HAP-1 (cell line): ENCODE measurements around the gene CLDND1.

ENCODE experiments used
- DNase-seq, 2 experiments: peaks; one replicate each; pipeline ENCODE4 v3.0.0-alpha.2; 2016 to 2020; ENCODE audit warnings: low spot score in 2 of 2
- H3K27me3 ChIP-seq: fragments of 250-450 bp; sonication (Bioruptor Pico); 2 replicates; pipeline ENCODE4 v1.5.1; 2020; ENCODE audit warnings: low read depth, mild to moderate bottlenecking, moderate library complexity
- H3K36me3 ChIP-seq: fragments of 250-450 bp; sonication (Bioruptor Pico); replicated peaks from 2 replicates; pipeline ENCODE4 v1.5.1; 2020; ENCODE audit warnings: mild to moderate bottlenecking
- H3K4me1 ChIP-seq: fragments of 250-450 bp; sonication (Bioruptor Pico); 2 replicates; pipeline ENCODE4 v1.5.1; 2020; ENCODE audit warnings: mild to moderate bottlenecking
- H3K4me3 ChIP-seq: fragments of 250-450 bp; sonication (Bioruptor Pico); 2 replicates; pipeline ENCODE4 v1.5.1; 2020; ENCODE audit warnings: mild to moderate bottlenecking, moderate library complexity
- H3K9me3 ChIP-seq: fragments of 250-450 bp; sonication (Bioruptor Pico); 2 replicates; pipeline ENCODE4 v1.5.1; 2020; ENCODE audit warnings: mild to moderate bottlenecking, moderate library complexity
- in situ Hi-C: fragments of 300-500 bp; cut with MboI; formaldehyde crosslinking; loops from 3 replicates; pipeline ENCODE4 v1.14.3; 2020; ENCODE audit warnings: low sequenced_read_pairs, inconsistent platforms, mixed read lengths

Gene CLDND1

DNA sequence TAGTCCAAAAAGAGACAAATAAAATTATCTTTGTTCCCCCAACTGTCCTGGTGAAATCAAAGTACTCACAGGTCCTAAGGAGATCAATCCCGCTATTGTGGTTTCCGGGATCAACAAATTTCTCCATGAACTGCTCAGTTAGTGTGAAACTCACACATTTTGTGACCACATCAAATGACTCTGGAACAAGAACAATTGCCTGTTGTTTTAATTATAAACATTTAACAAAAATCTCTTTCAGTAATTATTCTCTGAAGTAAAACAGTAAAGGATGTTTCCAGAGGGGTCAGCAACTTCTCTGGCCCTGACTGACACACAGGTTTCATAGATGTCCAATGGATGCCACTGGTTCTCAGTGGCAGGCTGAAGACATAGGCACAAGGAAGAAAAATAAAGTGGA is 3.9 kb downstream of the CLDND1 start:
- H3K9me3 ChIP-seq = no peaks in the 10 kb centered on the region
- H3K4me3 ChIP-seq = no peak overlapping the region
- peaks cover 28% of the 10 kb centered on the region for H3K36me3 ChIP-seq
- DNase-seq = no peak
- H3K27me3 ChIP-seq = no peaks in the 10 kb centered on the region
- H3K4me1 ChIP-seq = peaks cover 3% of the 10 kb centered on the region
- in situ Hi-C loops = no loop called here

DNA sequence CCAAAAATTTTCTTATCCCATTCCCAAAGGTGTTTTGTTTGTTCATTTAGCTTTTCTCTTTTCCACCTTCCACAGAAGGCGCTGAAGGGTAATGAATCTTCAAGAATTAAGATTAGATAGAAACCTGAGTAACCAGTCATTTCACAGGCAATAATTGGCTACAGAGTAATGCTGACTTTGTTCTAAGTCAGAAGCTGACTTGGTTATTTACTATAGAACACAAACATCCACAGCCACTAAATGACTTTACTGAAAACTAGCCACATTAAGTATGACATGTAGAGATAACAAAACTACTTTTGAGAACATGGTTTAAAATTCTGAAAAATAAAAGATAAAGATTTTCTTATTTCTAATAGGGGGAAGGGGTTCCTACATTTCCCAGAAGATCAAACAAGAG is 7.8 kb downstream of the CLDND1 start:
- H3K27me3 ChIP-seq = no peaks in the 10 kb centered on the region
- peaks cover 25% of the 10 kb centered on the region for H3K36me3 ChIP-seq
- no peak for DNase-seq
- no peaks in the 10 kb centered on the region; the same call in 1 of the 2 replicates for H3K4me1 ChIP-seq
- H3K9me3 ChIP-seq = no peaks in the 10 kb centered on the region
- in situ Hi-C loops = no loop called here
- H3K4me3 ChIP-seq = no peak overlapping the region

- no peaks in the 10 kb centered on the region; the same call in 1 of the 2 replicates for H3K4me1 ChIP-seq
- H3K9me3 ChIP-seq = no peaks in the 10 kb centered on the region
- DNase-seq = no peak
- in situ Hi-C loops = no loop called here
- no peak overlapping the region for H3K4me3 ChIP-seq
- H3K27me3 ChIP-seq = no peaks in the 10 kb centered on the region
- H3K36me3 ChIP-seq = peaks cover 18% of the 10 kb centered on the region
Measured at GRCh38 chr3:98513736-98514135, 9.0 kb downstream of the CLDND1 start.

- H3K4me1 ChIP-seq = no peaks in the 10 kb centered on the region; the same call in 1 of the 2 replicates
- DNase-seq = no peak
- H3K36me3 ChIP-seq = peaks cover 14% of the 10 kb centered on the region
- no peaks in the 10 kb centered on the region for H3K27me3 ChIP-seq
- H3K9me3 ChIP-seq = no peaks in the 10 kb centered on the region
- in situ Hi-C loops = no loop called here
- no peak overlapping the region for H3K4me3 ChIP-seq
Measured at GRCh38 chr3:98513091-98513511, 9.6 kb downstream of the CLDND1 start.

DNA sequence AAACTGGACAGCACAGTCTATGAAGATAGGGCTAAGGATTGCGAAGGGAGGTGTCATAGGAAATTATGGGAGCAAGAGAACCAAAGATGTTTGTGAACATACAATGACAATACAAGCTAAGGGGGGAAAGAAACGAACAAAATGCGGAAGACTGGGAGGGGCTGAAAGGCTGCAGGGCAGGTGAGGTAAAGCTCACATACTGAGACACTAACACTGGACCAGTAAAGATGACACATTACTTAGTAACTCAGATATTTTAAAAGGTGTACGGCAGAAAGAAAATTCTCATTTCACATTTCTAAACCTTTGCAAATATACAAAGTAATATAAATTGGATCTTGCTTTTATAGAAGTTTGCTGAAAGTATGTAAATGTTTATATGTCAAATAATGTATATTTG is 10.1 kb downstream of the CLDND1 start:
- in situ Hi-C loops = no loop called here
- no peaks in the 10 kb centered on the region for H3K9me3 ChIP-seq
- DNase-seq = no peak
- no peak overlapping the region for H3K4me3 ChIP-seq
- no peaks in the 10 kb centered on the region for H3K27me3 ChIP-seq
- peaks cover 14% of the 10 kb centered on the region for H3K36me3 ChIP-seq
- no peaks in the 10 kb centered on the region; the same call in 1 of the 2 replicates for H3K4me1 ChIP-seq

DNA sequence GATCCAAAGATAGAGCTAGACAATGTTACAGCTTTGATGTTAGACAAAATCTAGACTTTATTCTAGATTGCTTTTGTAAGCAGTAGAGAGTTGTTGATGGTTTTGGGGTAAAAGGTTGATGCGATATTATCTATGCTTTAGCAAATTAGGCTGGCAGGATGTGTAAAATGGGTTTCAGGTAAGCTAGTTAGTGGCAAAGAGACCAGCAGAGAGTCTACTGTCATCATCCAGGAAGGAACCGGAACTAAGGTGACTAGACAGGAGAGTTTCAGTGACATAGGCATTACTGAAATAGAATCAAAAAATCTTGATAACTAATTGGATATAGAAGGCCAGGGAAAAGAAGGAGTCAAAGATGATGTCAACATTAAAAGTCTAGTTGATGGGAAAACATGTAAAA is 14.1 kb downstream of the CLDND1 start:
- in situ Hi-C loops = no loop called here
- H3K4me3 ChIP-seq = no peak overlapping the region
- H3K36me3 ChIP-seq = no peaks in the 10 kb centered on the region
- DNase-seq = no peak
- no peaks in the 10 kb centered on the region for H3K9me3 ChIP-seq
- no peaks in the 10 kb centered on the region; the same call in 1 of the 2 replicates for H3K4me1 ChIP-seq
- no peaks in the 10 kb centered on the region for H3K27me3 ChIP-seq

DNA sequence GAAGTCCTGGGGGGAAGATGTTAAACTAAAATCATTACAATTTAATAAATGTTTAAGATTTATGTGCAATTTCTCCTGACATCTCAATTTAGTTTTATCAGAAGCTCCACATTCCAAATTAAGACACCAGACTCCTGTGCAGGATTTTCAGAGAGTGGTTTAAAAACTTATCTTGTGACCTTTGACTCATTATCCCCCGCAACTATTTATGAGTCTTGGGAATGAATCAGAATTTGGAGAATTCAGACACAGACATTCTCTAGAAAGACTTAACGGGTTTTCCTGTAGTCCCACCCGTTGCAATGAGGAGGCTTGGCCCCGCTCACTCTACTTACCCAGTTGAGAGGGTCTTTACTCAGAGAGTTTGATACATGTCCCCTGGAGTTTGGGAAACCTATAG is 18.2 kb downstream of the CLDND1 start:
- in situ Hi-C loops = no loop called here
- H3K4me1 ChIP-seq = no peaks in the 10 kb centered on the region
- H3K27me3 ChIP-seq = no peaks in the 10 kb centered on the region
- H3K4me3 ChIP-seq = no peak overlapping the region
- DNase-seq = no peak
- no peaks in the 10 kb centered on the region for H3K36me3 ChIP-seq
- H3K9me3 ChIP-seq = no peaks in the 10 kb centered on the region

DNA sequence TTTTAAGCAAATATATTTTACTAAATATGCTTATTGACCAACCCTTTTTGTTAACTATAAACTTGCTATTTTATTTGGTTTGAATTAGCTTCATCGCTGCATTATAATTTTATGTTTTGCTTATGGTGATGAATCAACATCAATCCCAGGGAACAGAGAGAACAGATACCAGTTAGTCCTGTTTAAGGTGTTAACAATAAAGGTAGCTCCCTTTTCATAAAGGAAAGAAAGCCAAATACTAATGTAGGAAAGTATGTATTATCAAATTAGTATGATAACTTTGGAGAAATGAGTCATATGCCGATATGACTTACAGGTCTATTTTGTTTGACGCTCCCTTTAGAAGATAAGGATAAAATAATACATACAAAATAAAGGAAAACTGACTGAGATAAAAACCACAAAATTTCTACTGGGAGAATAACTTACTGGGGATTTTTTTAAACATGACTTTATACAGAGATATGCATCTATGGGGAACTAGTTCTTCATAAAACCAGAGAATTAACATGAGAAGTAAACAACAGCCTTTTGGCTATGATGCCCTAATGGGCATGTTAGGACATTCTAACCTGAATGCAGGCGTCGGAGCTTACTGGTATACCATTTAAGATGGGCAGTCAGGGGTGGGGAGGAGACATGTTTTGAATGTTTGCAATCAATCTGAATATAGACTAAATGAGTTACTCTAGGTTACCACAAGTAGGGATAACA is 20.7 kb downstream of the CLDND1 start:
- Histone ChIP-seq H3K4me1 (no peaks in the 10 kb centered on the region), H3K9me3 (no peaks in the 10 kb centered on the region), H3K36me3 (no peaks in the 10 kb centered on the region), H3K4me3 (no peak overlapping the region), H3K27me3 (no peaks in the 10 kb centered on the region)
- DNase-seq = no peak
- in situ Hi-C loops = no loop called here

DNA sequence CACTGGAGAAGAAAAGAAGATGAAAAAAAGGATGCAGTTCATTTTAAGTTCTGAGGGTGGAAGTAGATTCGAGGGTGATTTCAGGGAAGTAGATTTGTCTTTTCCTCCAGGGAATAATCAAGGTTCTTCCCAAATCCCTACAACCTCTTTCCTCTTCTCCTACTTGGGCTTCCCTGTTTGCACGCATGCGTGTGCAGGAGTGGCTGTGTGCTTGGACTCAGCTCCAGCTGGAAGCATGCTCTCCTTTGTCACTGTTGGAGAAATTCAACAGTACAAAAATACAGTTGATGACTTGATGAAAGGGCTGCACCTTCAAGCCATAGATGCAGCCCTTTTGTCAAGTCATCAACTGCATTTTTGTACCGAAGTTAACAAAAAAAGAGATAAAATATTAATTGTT is 21.4 kb downstream of the CLDND1 start:
- H3K9me3 ChIP-seq = no peaks in the 10 kb centered on the region
- H3K4me3 ChIP-seq = no peak overlapping the region
- in situ Hi-C loops = no loop called here
- H3K4me1 ChIP-seq = no peaks in the 10 kb centered on the region
- H3K36me3 ChIP-seq = no peaks in the 10 kb centered on the region
- H3K27me3 ChIP-seq = no peaks in the 10 kb centered on the region
- DNase-seq = no peak

DNA sequence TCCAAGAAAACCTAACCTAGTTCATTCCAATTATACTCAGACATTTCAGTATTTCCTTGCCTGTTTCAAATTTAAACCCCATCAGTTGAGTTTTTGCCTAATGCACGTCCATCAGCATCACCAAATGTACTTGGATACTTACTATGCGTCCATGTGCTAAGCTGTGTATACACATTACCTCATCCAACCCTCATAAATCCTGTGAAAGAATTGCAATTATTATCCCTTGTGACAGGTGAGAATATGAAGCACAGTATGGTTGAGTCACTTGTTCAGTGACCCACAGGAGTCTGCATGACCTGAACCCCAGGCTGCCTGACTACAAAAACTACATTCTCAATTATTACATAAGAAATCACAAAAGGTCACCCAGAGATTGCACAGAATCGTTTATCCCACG is 22.7 kb downstream of the CLDND1 start:
- H3K4me1 ChIP-seq = no peaks in the 10 kb centered on the region
- H3K36me3 ChIP-seq = no peaks in the 10 kb centered on the region
- no peak for DNase-seq
- no peaks in the 10 kb centered on the region for H3K27me3 ChIP-seq
- no peaks in the 10 kb centered on the region for H3K9me3 ChIP-seq
- no peak overlapping the region for H3K4me3 ChIP-seq
- in situ Hi-C loops = no loop called here

GRCh38 chr3:98497381-98497780 is 25.3 kb downstream of the CLDND1 start, which contains the start of gene OR5K2:
OR5K2 (plus strand) TSS chr3:98497681; CDS start chr3:98497681, 0 bp downstream.
- in situ Hi-C loops = no loop called here
- H3K9me3 ChIP-seq = no peaks in the 10 kb centered on the region
- DNase-seq = no peak
- H3K27me3 ChIP-seq = no peaks in the 10 kb centered on the region
- no peak within 1 kb of the TSS for H3K4me3 ChIP-seq
- H3K4me1 ChIP-seq = no peaks in the 10 kb centered on the region
- no peaks in the 10 kb centered on the region for H3K36me3 ChIP-seq

- Histone ChIP-seq H3K4me1 (no peaks in the 10 kb centered on the region), H3K9me3 (no peaks in the 10 kb centered on the region), H3K27me3 (no peaks in the 10 kb centered on the region; the same call in 1 of the 2 replicates), H3K4me3 (no peak overlapping the region), H3K36me3 (no peaks in the 10 kb centered on the region)
- DNase-seq = no peak
- in situ Hi-C loops = no loop called here
Measured at GRCh38 chr3:98483626-98484025, 39.1 kb downstream of the CLDND1 start.

DNA sequence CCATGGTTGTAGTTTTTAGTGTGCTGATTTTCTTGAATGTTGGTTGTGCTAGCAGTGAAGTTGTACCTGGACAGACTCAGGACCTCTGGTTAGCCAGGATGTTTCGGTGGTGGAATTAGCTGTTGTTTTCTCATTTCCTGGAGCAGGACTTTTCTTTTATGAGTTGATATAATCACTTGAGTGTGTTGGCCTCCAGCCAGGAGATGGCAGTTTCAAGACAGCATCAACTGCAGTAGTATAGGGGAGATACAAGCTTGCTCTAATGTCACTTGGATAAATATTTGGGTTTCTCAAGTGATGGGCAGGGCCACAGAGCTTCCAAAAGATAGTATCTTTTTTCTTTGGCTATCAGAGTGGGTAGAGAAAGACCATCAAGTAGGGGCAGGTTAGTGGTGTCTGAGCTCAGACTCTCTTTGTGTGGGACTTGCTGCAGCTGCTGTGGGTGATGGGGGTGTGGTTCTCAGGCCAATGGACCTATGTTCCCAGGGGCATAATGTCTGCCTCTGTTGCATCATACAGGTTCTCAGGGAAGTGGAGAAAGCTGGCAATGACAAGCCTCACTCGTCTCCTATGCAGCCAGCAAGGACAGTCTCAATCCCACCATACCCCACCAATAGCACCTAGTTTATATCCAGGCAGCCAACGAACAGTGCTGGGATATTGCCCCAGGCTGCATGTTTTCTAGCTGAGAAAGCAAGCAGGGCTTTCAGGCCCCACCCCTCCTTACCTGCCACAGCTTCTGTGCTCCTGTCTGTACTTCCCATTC is 39.8 kb downstream of the CLDND1 start:
- DNase-seq = no peak
- Histone ChIP-seq H3K4me1 (no peaks in the 10 kb centered on the region), H3K36me3 (no peaks in the 10 kb centered on the region), H3K4me3 (no peak overlapping the region), H3K27me3 (no peaks in the 10 kb centered on the region; the same call in 1 of the 2 replicates), H3K9me3 (no peaks in the 10 kb centered on the region)
- in situ Hi-C loops = no loop called here
